SK-N-SH treated with all-trans-retinoic acid at 6 μM for 48 hours (cell line): ENCODE data around the gene PNKD.

ENCODE experiments used
- BACH2 ChIP-seq: fragments of 250-450 bp; sonication (Bioruptor Pico); IDR thresholded peaks from 2 replicates; pipeline ENCODE4 v1.9.0; 2021; ENCODE audit warnings: mild to moderate bottlenecking, borderline replicate concordance
- ESRRG ChIP-seq: fragments of 250-450 bp; sonication (Bioruptor Pico); IDR thresholded peaks from 2 replicates; pipeline ENCODE4 v1.6.1; 2021; ENCODE audit warnings: mild to moderate bottlenecking
- GLIS3 ChIP-seq: fragments of 250-450 bp; sonication (Bioruptor Pico); IDR thresholded peaks from 2 replicates; pipeline ENCODE4 v1.5.0; 2020; ENCODE audit warnings: mild to moderate bottlenecking, moderate library complexity
- PPARA ChIP-seq: fragments of 250-450 bp; sonication (Bioruptor Pico); IDR thresholded peaks from 2 replicates; pipeline ENCODE4 v1.5.0; 2020; ENCODE audit warnings: mild to moderate bottlenecking, borderline replicate concordance
- RARB ChIP-seq: fragments of 250-450 bp; sonication (Bioruptor Pico); IDR thresholded peaks from 2 replicates; pipeline ENCODE4 v1.8.0; 2021; ENCODE audit warnings: mild to moderate bottlenecking, moderate library complexity
- SNAI2 ChIP-seq: fragments of 250-450 bp; sonication (Bioruptor Pico); IDR thresholded peaks from 2 replicates; pipeline ENCODE4 v1.5.0; 2020; ENCODE audit warnings: mild to moderate bottlenecking, moderate library complexity
- ZFP3 ChIP-seq: fragments of 250-450 bp; sonication (Bioruptor Pico); IDR thresholded peaks from 2 replicates; pipeline ENCODE4 v1.5.0; 2020; ENCODE audit warnings: mild to moderate bottlenecking, moderate library complexity
- TF ChIP-seq, protein P1 (sequence below): fragments of 250-450 bp; sonication (Bioruptor Pico); IDR thresholded peaks from 2 replicates; pipeline ENCODE4 v1.8.0; 2020; ENCODE audit warnings: mild to moderate bottlenecking, moderate library complexity, borderline replicate concordance
- TF ChIP-seq, protein P2 (sequence below): fragments of 250-450 bp; sonication (Bioruptor Pico); IDR thresholded peaks from 2 replicates; pipeline ENCODE4 v1.5.1; 2021; ENCODE audit warnings: mild to moderate bottlenecking, moderate library complexity

GRCh38 chr2:218362606-218363005 lies 92.3 kb downstream of the PNKD start:
- TF ChIP-seq SNAI2 (CRISPR knock-in tag) (no peak), GLIS3 (CRISPR knock-in tag) (no peak), ZFP3 (CRISPR knock-in tag) (no peak), PPARA (no peak), RARB (CRISPR knock-in tag) (no peak), ESRRG (CRISPR knock-in tag) (no peak), BACH2 (CRISPR knock-in tag) (no peak)
- TF ChIP-seq, protein P1, sequence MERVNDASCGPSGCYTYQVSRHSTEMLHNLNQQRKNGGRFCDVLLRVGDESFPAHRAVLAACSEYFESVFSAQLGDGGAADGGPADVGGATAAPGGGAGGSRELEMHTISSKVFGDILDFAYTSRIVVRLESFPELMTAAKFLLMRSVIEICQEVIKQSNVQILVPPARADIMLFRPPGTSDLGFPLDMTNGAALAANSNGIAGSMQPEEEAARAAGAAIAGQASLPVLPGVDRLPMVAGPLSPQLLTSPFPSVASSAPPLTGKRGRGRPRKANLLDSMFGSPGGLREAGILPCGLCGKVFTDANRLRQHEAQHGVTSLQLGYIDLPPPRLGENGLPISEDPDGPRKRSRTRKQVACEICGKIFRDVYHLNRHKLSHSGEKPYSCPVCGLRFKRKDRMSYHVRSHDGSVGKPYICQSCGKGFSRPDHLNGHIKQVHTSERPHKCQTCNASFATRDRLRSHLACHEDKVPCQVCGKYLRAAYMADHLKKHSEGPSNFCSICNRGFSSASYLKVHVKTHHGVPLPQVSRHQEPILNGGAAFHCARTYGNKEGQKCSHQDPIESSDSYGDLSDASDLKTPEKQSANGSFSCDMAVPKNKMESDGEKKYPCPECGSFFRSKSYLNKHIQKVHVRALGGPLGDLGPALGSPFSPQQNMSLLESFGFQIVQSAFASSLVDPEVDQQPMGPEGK (CRISPR knock-in tag) = no peak
- TF ChIP-seq, protein P2, sequence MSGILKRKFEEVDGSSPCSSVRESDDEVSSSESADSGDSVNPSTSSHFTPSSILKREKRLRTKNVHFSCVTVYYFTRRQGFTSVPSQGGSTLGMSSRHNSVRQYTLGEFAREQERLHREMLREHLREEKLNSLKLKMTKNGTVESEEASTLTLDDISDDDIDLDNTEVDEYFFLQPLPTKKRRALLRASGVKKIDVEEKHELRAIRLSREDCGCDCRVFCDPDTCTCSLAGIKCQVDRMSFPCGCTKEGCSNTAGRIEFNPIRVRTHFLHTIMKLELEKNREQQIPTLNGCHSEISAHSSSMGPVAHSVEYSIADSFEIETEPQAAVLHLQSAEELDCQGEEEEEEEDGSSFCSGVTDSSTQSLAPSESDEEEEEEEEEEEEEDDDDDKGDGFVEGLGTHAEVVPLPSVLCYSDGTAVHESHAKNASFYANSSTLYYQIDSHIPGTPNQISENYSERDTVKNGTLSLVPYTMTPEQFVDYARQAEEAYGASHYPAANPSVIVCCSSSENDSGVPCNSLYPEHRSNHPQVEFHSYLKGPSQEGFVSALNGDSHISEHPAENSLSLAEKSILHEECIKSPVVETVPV (CRISPR knock-in tag) = no peak
